K562 (cell line): ENCODE results near the gene FAM174C. TPM values are rescaled to one million over a fixed set of nuclear protein-coding genes. Genes with fewer than 3 reads are reported as not detected.

ENCODE experiments used
- BCOR ChIP-seq: fragments of 450-650 bp; IDR thresholded peaks from 2 replicates; pipeline ENCODE4 v1.6.1; 2016
- MAFK ChIP-seq: IDR thresholded peaks from 2 replicates; pipeline ENCODE4 v1.6.1; 2011; ENCODE audit warnings: low read length, improper control_type of control experiment
- RBM14 ChIP-seq: fragments of 200-400 bp; formaldehyde crosslinking; IDR thresholded peaks from 2 replicates; pipeline ENCODE4 v1.6.1; 2018; ENCODE audit warnings: low read depth, mild to moderate bottlenecking, low read length, moderate library complexity, borderline replicate concordance; ENCODE audit not compliant: insufficient read depth
- TOE1 ChIP-seq, 2 experiments: fragments of 450-650 bp in 1 of 2; sonication (generic) in 1 of 2; formaldehyde crosslinking in 1 of 2; IDR thresholded peaks; 2 replicates each; pipeline versions ENCODE4 v1.7.1 to v1.8.0; 2016 to 2022; ENCODE audit warnings: borderline replicate concordance in 2 of 2, mild to moderate bottlenecking in 2 of 2, antibody characterized with exemption in 1 of 2, inconsistent platforms in 1 of 2, low read depth in 1 of 2, missing genetic modification reagents in 1 of 2, moderate library complexity in 1 of 2
- ZBTB17 ChIP-seq: fragments of 450-650 bp; formaldehyde crosslinking; IDR thresholded peaks from 2 replicates; pipeline ENCODE4 v1.4.0; 2020; ENCODE audit warnings: mild to moderate bottlenecking
- ZKSCAN3 ChIP-seq: fragments of 250-450 bp; sonication (Bioruptor Pico); IDR thresholded peaks from 2 replicates; pipeline ENCODE4 v1.4.0; 2020
- ZNF121 ChIP-seq: sonication (generic); formaldehyde crosslinking; conservative IDR thresholded peaks from 2 replicates; pipeline ENCODE4 v1.8.0; 2022; ENCODE audit warnings: missing genetic modification reagents
- ZNF785 ChIP-seq: fragments of 250-450 bp; sonication (Bioruptor Pico); IDR thresholded peaks from 2 replicates; pipeline ENCODE4 v1.4.0; 2020; ENCODE audit warnings: mild to moderate bottlenecking
- polyA plus RNA-seq, 8 experiments: library from polyadenylated mRNA; depleted of rRNA in 4 of 8; stranded (reverse) in 5 of 8; unstranded in 3 of 8; fragments of >200 nt; fragmentation: Nextera tagmentation in 2 of 8; fragmentation: Illumina TruSeq in 1 of 8; extraction: Ambion mirVana in 2 of 8; extraction: Trizol in 1 of 8; gene quantifications; 2 replicates each; pipeline versions ENCODE4 v1.2.1 to v1.2.3, GENCODE V29; 2011 to 2014; ENCODE audit warnings: inconsistent platforms in 1 of 8, missing spikeins in 1 of 8
- total RNA-seq, 7 experiments: library from RNA; depleted of rRNA in 6 of 7; stranded (reverse); fragments of >200 nt in 6 of 7; fragmentation: Illumina TruSeq in 2 of 7; extraction: Trizol in 2 of 7; gene quantifications; 2 replicates each; pipeline versions ENCODE4 v1.2.1 to v1.2.3, GENCODE V29; 2011 to 2021; ENCODE audit warnings: low replicate concordance in 1 of 7
- TF ChIP-seq, protein P1 (sequence below): fragments of 250-450 bp; sonication (Bioruptor Pico); IDR thresholded peaks from 2 replicates; pipeline ENCODE4 v1.4.0; 2020; ENCODE audit warnings: mild to moderate bottlenecking, moderate library complexity, borderline replicate concordance
- TF ChIP-seq, protein P2 (sequence below): fragments of 250-450 bp; sonication (Bioruptor Pico); IDR thresholded peaks from 2 replicates; pipeline ENCODE4 v1.8.0; 2021; ENCODE audit warnings: moderate library complexity, mild to moderate bottlenecking, inconsistent platforms
- TF ChIP-seq, protein P3 (sequence below), 2 experiments: fragments of 450-650 bp in 1 of 2; sonication (generic) in 1 of 2; formaldehyde crosslinking in 1 of 2; IDR thresholded peaks; 2 replicates each; pipeline versions ENCODE4 v1.7.1 to v1.9.0; 2016 to 2022; ENCODE audit warnings: inconsistent platforms in 1 of 2, mild to moderate bottlenecking in 1 of 2, missing genetic modification reagents in 1 of 2

FAM174C gene
- total and polyA plus RNA-seq, 9 of the 15 experiments (the other 6 are each of a cell fraction or from before 2014, with no cell fraction given): 0.66 to 89.6 (median 20.3) TPM

DNA sequence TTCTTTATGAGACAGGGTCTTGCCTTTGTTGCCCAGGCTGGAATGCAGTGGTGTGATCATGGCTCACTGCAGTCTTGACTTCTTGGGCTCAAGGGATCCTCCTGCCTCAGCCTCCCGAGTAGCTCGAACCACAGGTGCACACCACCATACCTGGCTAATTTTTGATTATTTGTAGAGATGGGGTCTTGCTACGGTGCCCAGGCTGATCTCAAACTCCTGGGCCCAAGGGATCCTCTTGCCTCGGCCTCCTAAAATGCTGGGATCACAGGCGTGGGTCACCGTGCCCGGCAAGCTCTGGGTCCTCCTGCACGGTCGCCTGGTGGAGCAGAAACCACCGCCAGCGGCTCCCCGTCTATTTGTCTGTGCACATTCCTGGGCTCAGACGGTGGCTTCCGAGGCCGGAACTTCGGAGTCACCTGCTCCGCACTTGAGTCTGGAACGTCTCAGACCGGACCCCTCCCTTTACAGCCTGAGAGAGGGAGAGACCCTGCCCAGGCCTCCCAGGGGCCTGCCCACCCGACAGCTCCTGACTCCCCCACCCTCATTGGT, 32.5 kb downstream of the FAM174C start (continued):
- TF ChIP-seq, protein P1, sequence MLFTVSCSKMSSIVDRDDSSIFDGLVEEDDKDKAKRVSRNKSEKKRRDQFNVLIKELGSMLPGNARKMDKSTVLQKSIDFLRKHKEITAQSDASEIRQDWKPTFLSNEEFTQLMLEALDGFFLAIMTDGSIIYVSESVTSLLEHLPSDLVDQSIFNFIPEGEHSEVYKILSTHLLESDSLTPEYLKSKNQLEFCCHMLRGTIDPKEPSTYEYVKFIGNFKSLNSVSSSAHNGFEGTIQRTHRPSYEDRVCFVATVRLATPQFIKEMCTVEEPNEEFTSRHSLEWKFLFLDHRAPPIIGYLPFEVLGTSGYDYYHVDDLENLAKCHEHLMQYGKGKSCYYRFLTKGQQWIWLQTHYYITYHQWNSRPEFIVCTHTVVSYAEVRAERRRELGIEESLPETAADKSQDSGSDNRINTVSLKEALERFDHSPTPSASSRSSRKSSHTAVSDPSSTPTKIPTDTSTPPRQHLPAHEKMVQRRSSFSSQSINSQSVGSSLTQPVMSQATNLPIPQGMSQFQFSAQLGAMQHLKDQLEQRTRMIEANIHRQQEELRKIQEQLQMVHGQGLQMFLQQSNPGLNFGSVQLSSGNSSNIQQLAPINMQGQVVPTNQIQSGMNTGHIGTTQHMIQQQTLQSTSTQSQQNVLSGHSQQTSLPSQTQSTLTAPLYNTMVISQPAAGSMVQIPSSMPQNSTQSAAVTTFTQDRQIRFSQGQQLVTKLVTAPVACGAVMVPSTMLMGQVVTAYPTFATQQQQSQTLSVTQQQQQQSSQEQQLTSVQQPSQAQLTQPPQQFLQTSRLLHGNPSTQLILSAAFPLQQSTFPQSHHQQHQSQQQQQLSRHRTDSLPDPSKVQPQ: no peak
- no peak for TF ChIP-seq ZBTB17 (CRISPR knock-in tag)
- no peak for TF ChIP-seq TOE1 (IDR thresholded peaks at IDR 0.05; ENCODE audit: borderline replicate concordance)
- no peak for TF ChIP-seq TOE1 (CRISPR knock-in tag; IDR thresholded peaks at IDR 0.05; ENCODE audit: borderline replicate concordance, low read depth)
- TF ChIP-seq ZNF785: no peak
- TF ChIP-seq ZNF121: peak; percentile 96
- no peak for TF ChIP-seq MAFK
- TF ChIP-seq, protein P2, sequence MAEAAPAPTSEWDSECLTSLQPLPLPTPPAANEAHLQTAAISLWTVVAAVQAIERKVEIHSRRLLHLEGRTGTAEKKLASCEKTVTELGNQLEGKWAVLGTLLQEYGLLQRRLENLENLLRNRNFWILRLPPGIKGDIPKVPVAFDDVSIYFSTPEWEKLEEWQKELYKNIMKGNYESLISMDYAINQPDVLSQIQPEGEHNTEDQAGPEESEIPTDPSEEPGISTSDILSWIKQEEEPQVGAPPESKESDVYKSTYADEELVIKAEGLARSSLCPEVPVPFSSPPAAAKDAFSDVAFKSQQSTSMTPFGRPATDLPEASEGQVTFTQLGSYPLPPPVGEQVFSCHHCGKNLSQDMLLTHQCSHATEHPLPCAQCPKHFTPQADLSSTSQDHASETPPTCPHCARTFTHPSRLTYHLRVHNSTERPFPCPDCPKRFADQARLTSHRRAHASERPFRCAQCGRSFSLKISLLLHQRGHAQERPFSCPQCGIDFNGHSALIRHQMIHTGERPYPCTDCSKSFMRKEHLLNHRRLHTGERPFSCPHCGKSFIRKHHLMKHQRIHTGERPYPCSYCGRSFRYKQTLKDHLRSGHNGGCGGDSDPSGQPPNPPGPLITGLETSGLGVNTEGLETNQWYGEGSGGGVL (CRISPR knock-in tag): no peak
- no peak for TF ChIP-seq ZKSCAN3 (CRISPR knock-in tag)
- TF ChIP-seq RBM14: no peak
- TF ChIP-seq, protein P3, sequence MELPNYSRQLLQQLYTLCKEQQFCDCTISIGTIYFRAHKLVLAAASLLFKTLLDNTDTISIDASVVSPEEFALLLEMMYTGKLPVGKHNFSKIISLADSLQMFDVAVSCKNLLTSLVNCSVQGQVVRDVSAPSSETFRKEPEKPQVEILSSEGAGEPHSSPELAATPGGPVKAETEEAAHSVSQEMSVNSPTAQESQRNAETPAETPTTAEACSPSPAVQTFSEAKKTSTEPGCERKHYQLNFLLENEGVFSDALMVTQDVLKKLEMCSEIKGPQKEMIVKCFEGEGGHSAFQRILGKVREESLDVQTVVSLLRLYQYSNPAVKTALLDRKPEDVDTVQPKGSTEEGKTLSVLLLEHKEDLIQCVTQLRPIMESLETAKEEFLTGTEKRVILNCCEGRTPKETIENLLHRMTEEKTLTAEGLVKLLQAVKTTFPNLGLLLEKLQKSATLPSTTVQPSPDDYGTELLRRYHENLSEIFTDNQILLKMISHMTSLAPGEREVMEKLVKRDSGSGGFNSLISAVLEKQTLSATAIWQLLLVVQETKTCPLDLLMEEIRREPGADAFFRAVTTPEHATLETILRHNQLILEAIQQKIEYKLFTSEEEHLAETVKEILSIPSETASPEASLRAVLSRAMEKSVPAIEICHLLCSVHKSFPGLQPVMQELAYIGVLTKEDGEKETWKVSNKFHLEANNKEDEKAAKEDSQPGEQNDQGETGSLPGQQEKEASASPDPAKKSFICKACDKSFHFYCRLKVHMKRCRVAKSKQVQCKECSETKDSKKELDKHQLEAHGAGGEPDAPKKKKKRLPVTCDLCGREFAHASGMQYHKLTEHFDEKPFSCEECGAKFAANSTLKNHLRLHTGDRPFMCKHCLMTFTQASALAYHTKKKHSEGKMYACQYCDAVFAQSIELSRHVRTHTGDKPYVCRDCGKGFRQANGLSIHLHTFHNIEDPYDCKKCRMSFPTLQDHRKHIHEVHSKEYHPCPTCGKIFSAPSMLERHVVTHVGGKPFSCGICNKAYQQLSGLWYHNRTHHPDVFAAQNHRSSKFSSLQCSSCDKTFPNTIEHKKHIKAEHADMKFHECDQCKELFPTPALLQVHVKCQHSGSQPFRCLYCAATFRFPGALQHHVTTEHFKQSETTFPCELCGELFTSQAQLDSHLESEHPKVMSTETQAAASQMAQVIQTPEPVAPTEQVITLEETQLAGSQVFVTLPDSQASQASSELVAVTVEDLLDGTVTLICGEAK (IDR thresholded peaks at IDR 0.05): 0 out of 2 replicates have a peak, but pooled peaks have one; percentile 36
- TF ChIP-seq, protein P3 (CRISPR knock-in tag; IDR thresholded peaks at IDR 0.05): no peak
- TF ChIP-seq BCOR: peak; percentile 29; the same call in 1 of the 2 replicates
